Smooth muscle cell (in vitro differentiated cells): ENCODE measurements around the gene MAD1L1. TPM values are rescaled to one million over a fixed set of nuclear protein-coding genes. Genes with fewer than 3 reads are reported as not detected.

Experiments used
- DNase-seq: peaks from one replicate; lab custom pipeline; 2025; ENCODE audit not compliant: unreplicated experiment; lab: John Stamatoyannopoulos, UW
- H2AFZ ChIP-seq: fragments of 200-600 bp; sonication (generic); 2 replicates; pipeline ENCODE4 v1.6.0; 2016; ENCODE audit warnings: antibody characterized with exemption, low read depth, mild to moderate bottlenecking
- H3F3A ChIP-seq: fragments of 200-600 bp; sonication (generic); 2 replicates; pipeline ENCODE4 v1.6.0; 2017; ENCODE audit warnings: antibody characterized with exemption, low read depth
- H3K27ac ChIP-seq: fragments of 200-600 bp; sonication (generic); 2 replicates; pipeline ENCODE4 v1.5.1; 2016; ENCODE audit warnings: low read depth, mild to moderate bottlenecking
- H3K27me3 ChIP-seq: fragments of 200-600 bp; sonication (generic); 2 replicates; pipeline ENCODE4 v1.6.1; 2016; ENCODE audit warnings: low read depth, mild to moderate bottlenecking
- H3K36me3 ChIP-seq: fragments of 200-600 bp; sonication (generic); 2 replicates; pipeline ENCODE4 v1.5.1; 2016; ENCODE audit warnings: low read depth
- H3K4me1 ChIP-seq: fragments of 200-600 bp; sonication (generic); 2 replicates; pipeline ENCODE4 v1.5.1; 2016; ENCODE audit warnings: low read depth
- H3K4me2 ChIP-seq: fragments of 200-600 bp; sonication (generic); 2 replicates; pipeline ENCODE4 v1.6.0; 2016; ENCODE audit warnings: mild to moderate bottlenecking
- H3K4me3 ChIP-seq: fragments of 200-600 bp; sonication (generic); 2 replicates; pipeline ENCODE4 v1.5.1; 2016; ENCODE audit warnings: mild to moderate bottlenecking
- H3K79me2 ChIP-seq: fragments of 200-600 bp; sonication (generic); 2 replicates; pipeline ENCODE4 v1.6.0; 2016; ENCODE audit warnings: low read depth, mild to moderate bottlenecking
- H3K9ac ChIP-seq: fragments of 200-600 bp; sonication (generic); 2 replicates; pipeline ENCODE4 v1.6.0; 2016; ENCODE audit warnings: low read depth
- H3K9me3 ChIP-seq: fragments of 200-600 bp; sonication (generic); replicated peaks from 2 replicates; pipeline ENCODE4 v1.5.1; 2016; ENCODE audit warnings: low read depth
- H4K20me1 ChIP-seq: fragments of 200-600 bp; sonication (generic); 2 replicates; pipeline ENCODE4 v1.6.0; 2016; ENCODE audit warnings: low read depth
- WGBS: methylation state at CpG from one replicate; pipeline ENCODE4 v1.1.7; 2016; ENCODE audit warnings: low lambda C conversion rate; 5-methylcytosine and 5-hydroxymethylcytosine counted together
- polyA plus RNA-seq: library from polyadenylated mRNA; unstranded; fragments of >200 nt; fragmentation: Nextera tagmentation; extraction: Ambion mirVana; gene quantifications from 2 replicates; pipeline ENCODE4 v1.2.1, GENCODE V29; 2016
- total RNA-seq: library from RNA; depleted of rRNA; stranded (reverse); fragments of >200 nt; gene quantifications from 2 replicates; pipeline ENCODE4 v1.2.3, GENCODE V29; 2014
- TF ChIP-seq, protein P1 (sequence below): fragments of 200-600 bp; sonication (generic); IDR thresholded peaks from 2 replicates; pipeline ENCODE4 v1.5.1; 2017; ENCODE audit warnings: borderline replicate concordance, mild to moderate bottlenecking, antibody characterized with exemption; ENCODE audit not compliant: insufficient read depth, poor library complexity, severe bottlenecking

The MAD1L1 gene
- total and polyA plus RNA-seq, 2 experiments from 2014 or later = 33.4 to 60.7 TPM

DNA sequence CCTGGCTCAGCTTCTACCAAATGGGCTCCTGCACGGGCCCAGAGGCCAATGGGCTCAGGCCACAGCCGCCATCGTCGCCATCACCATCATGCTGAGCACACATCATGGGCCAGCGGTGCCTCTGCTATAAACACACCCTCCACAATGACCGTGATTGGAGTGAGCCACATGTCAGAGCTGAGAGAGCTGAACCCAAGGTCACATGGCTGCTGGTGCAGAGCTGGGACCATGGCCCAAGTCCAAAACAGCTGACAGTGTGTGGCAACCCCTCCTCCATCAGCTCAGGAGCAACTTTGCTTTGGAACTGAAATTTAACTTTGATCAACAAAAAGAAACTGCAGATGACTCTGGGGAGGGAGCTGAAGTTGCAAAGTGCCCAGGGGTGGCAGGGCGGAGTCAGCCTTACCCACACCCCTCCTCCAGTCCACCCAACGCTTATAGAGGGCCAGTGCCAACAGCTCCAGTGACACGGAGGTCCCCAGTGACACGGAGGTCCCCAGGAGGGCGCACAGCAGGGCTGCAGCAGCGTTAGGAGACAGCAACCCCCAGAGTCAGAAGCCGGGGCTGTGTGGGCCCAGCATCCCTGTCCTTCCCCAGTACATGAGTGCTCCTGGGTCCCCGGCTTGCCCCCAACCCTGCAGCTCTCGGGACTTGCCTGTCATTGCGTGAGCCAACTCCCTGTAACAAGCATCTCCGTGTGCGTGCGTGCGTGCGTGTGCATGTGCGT, 313.0 kb downstream of the MAD1L1 start:
- WGBS = 96% methylated on average over 22 of the region's 22 CpGs
- H2AFZ ChIP-seq = no peak overlapping the region
- no peak overlapping the region for H3K4me3 ChIP-seq
- H3F3A ChIP-seq = no peaks in the 10 kb centered on the region
- H3K27ac ChIP-seq = no peak overlapping the region
- H3K4me2 ChIP-seq = no peak overlapping the region
- no peaks in the 10 kb centered on the region for H3K36me3 ChIP-seq
- peaks cover 9% of the 10 kb centered on the region for H4K20me1 ChIP-seq
- no peak overlapping the region for H3K9ac ChIP-seq
- no peaks in the 10 kb centered on the region for H3K4me1 ChIP-seq
- H3K9me3 ChIP-seq = no peaks in the 10 kb centered on the region
- TF ChIP-seq, protein P1, sequence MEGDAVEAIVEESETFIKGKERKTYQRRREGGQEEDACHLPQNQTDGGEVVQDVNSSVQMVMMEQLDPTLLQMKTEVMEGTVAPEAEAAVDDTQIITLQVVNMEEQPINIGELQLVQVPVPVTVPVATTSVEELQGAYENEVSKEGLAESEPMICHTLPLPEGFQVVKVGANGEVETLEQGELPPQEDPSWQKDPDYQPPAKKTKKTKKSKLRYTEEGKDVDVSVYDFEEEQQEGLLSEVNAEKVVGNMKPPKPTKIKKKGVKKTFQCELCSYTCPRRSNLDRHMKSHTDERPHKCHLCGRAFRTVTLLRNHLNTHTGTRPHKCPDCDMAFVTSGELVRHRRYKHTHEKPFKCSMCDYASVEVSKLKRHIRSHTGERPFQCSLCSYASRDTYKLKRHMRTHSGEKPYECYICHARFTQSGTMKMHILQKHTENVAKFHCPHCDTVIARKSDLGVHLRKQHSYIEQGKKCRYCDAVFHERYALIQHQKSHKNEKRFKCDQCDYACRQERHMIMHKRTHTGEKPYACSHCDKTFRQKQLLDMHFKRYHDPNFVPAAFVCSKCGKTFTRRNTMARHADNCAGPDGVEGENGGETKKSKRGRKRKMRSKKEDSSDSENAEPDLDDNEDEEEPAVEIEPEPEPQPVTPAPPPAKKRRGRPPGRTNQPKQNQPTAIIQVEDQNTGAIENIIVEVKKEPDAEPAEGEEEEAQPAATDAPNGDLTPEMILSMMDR = no peak
- no peaks in the 10 kb centered on the region for H3K79me2 ChIP-seq
- H3K27me3 ChIP-seq = no peaks in the 10 kb centered on the region
- DNase-seq = no peak

DNA sequence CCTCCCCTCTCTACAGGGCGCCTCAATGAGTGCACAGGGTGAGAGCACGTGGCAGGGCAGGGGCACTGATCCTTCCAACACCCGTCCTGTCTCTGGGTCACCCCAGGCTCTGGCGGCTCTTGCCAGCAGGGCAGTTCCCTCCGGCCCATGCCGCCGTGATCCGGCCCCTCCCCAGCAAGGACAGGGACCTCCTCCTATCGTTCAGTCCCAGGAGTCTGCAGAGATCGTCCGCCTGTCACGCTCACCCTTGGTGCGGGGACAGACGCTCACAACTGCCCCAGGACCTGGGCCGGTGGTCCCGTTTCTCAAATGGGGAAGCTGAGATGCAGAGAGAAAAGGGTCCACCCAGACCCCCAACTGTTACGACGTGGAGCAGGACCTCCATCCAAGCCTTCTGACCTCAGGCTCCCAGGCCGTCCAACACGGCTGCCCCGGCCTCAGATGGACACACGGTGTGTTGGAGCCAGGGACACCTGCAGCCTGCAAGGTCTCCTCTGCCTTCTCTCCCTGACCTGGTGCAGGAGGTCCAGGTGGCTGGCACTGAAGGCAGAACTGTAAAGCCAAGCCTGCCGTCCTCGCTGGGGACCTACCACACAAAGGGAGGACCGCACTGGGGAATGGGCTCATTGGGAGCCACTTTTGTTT, 313.7 kb downstream of the MAD1L1 start:
- no peaks in the 10 kb centered on the region for H3K27me3 ChIP-seq
- H3F3A ChIP-seq = no peaks in the 10 kb centered on the region
- DNase-seq = no peak
- no peaks in the 10 kb centered on the region for H3K9me3 ChIP-seq
- H4K20me1 ChIP-seq = peaks cover 3% of the 10 kb centered on the region
- TF ChIP-seq, protein P1 = no peak
- H3K79me2 ChIP-seq = no peaks in the 10 kb centered on the region
- no peak overlapping the region for H3K9ac ChIP-seq
- H2AFZ ChIP-seq = no peak overlapping the region
- no peak overlapping the region for H3K4me3 ChIP-seq
- no peaks in the 10 kb centered on the region for H3K4me1 ChIP-seq
- H3K4me2 ChIP-seq = no peak overlapping the region
- H3K36me3 ChIP-seq = no peaks in the 10 kb centered on the region
- WGBS = 95% methylated on average over 23 of the region's 25 CpGs
- H3K27ac ChIP-seq = no peak overlapping the region

DNA sequence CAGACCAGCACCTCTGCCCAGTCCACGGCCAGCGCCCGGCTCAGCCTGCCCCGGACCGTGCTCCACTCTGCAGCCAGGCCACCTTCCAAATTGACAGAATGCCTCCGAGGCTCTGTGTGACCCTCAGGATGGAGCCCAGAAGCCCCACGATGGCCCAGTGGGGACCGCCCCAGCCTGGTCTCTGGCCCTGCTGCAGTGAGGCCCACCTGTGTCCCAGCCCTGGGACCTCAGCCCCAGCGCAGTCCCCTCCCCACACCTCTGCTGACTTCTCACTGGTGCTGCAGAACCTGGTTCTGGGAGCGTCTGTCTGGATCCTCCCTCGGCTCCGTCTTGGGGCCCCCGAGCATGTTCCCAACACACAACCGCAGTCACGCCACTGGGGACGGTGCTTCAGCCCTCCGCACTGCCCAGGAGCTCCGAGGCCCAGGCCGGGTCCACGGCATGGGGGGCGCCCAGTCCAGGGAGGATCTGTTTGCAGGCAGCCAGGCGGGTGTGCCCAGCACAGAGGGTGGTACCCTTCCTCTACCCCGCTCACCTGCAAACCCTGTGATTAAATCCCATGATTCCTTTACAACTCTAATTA, 314.6 kb downstream of the MAD1L1 start:
- no peaks in the 10 kb centered on the region for H3F3A ChIP-seq
- H3K4me3 ChIP-seq = no peak overlapping the region
- H2AFZ ChIP-seq = no peak overlapping the region
- TF ChIP-seq, protein P1 = no peak
- H3K79me2 ChIP-seq = no peaks in the 10 kb centered on the region
- H3K4me1 ChIP-seq = no peaks in the 10 kb centered on the region
- no peak overlapping the region for H3K27ac ChIP-seq
- no peaks in the 10 kb centered on the region for H3K9me3 ChIP-seq
- no peak for DNase-seq
- no peak overlapping the region for H3K9ac ChIP-seq
- H3K36me3 ChIP-seq = no peaks in the 10 kb centered on the region
- 96% methylated on average over 22 of the region's 23 CpGs for WGBS
- no peaks in the 10 kb centered on the region for H3K27me3 ChIP-seq
- no peak overlapping the region for H3K4me2 ChIP-seq
- H4K20me1 ChIP-seq = no peaks in the 10 kb centered on the region
